NCI-H69 (cell line): ENCODE data around the gene LTF.
A peak's percentile ranks its signal among the peaks of the same experiment; 100 is the strongest.
"Not testable (repeated sequence)": the region's sequence is repeated elsewhere in the genome, so short reads cannot be mapped to it uniquely, and the experiment has no call there.

Source experiments
- DNase-seq: peaks from one replicate; lab custom pipeline; 2025; lab: John Stamatoyannopoulos, UW

LTF gene

DNA sequence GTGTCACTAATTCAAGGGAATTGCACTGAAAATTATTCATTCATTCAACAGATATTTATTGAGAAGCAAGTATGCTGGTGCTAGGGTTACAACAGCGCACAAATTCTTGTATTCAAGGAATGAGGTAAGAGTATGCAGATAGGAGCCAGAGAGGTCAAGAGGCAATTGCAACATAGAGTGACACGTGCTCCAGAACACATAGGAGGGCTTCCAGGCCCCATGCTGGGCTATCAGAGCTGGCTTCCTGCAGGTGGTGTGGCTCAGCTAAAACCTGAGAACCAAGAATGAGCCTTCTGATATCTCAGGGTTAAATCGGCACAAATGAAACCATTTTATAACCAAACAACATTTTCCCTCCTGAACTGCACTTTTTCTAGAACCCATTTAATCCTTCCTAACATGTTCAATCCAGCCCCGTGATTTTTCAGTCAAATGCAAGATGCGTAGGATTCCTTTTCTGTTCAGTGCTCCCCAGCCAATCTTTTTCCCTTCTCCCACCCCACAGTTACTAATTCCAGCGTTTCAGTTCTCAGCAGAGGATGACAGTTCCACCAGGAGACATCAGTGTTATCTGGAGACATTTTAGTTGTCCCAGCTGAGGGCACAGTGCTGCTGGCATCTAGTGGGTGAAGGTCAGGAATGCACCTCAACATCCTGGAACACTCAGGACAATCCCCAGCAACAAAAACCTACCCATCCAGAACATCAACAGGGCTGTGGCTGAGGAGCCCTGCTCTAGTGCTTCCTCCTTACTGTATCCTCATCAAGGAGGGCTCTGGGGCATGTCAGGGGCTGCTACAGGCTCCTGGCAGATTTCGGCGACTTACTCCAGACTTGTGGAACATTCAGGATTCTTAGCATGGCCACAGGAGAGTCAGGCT is 70.9 kb downstream of the LTF start:
- DNase-seq: peak; percentile 36

DNA sequence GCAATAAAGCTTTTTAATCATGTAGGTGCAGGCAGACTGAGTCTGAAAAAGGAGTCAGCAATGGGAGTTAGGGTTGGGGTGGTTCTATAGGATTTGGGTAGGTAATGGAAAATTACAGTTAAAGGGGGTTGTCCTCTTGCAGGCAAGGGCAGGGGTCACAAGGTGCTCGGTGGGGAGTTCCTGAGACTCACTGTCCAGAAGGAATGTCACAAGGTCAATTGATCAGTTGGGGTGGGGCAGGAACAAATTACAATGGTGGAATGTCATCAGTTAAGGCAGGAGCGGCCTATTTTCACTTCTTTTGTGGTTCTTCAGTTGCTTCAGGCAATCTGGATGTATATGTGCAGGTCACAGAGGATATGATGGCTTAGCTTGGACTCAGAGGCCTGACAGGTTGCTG is 71.7 kb downstream of the LTF start:
- DNase-seq: no peak

DNA sequence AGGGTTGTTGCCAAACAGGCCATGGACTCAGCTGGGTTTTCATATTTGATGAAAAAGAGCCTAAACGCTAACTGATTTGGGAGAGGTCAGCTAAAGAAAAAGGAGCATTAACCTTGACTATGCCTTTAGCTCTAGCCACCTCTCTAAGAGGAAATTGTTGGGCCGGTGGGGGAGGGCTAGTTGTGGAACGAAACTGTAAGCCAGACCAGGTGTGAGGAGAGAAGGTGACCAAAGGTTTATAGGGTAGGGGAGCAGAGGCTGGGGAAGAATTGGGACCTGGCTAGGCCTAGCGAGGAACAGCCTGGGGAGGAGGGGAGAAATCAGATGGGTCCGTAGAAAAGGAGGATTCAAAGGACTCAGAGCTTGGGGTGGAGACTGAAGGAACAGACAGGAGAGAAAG is 73.2 kb downstream of the LTF start:
- not testable (repeated sequence) for DNase-seq

DNA sequence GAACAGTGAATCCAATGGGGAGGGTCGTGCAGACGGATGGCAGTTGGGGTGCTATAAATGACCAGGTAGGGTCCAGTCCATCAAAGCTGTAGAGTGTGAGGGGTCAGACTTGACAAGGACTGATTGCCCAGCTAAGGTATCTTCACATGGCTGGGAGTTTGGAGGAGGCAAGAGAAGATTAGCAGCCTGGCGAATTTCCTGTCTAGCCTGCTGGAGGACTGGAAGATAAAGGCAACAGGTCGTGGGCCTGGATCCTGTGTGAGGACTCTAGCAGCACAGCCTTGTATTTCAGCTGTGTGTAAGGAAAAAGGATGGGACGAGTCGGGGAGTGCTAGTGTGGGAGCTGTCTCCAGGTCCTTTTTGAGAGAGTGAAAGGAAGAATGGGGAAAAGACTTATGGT is 75.4 kb downstream of the LTF start:
- DNase-seq: no peak

DNA sequence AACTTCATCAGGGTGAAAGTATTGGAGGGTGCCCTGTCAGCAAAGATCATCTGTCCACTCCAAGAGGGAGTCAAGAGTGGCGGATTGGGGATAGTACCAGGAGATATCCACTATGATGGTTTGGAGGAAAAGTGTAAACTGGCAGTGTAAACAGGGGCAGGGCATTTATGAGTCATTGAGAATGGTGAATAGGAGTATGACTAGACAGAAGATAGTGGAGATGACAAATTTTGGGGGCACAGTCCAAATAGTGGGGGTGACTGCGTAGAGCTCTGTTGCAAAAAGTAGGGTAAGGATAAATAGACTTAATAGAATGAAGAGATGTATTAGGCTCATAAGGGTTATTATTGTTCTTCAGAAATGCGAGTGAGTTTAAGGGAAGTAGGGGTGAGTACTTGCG is 75.9 kb downstream of the LTF start:
- DNase-seq: not testable (repeated sequence)

DNA sequence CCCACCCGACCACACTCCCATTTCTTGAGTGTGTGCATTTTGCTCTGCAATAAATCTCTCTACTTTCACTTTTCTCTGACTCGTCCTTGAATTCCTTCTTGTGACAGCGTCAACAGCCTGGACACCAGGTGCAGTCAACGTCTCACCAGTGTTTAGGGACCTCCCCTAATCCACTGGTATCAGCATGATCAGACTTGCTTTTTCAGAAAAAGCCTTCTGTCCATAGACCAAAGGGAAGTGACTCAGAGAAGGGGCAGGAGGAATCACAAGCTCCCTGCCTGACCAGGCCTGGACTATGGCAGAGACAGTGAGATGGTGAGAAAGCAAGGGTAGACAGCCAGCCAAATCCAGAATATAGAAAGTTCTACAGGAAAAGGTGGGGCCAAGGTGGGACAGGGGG is 78.5 kb downstream of the LTF start:
- DNase-seq: peak; percentile 59
